Heart left ventricle (tissue), 16 donors: Measurements from ENCODE around the gene CALM1. TPM values are rescaled to one million over a fixed set of nuclear protein-coding genes. Genes with fewer than 3 reads are reported as not detected.

Experiments used
- ATAC-seq, 4 donors: fragments of 200-7000 bp; cut with Tn5 transposase; one replicate each; pipeline ENCODE4 v1.9.1; 2020 to 2022; ENCODE audit warnings: moderate library complexity in 4 of 4, mild to moderate bottlenecking in 3 of 4, moderate number of reproducible peaks in 1 of 4
- DNase-seq, 5 donors: peaks; one replicate each; pipeline ENCODE4 v3.0.0-alpha.2; 2020
- H3K27ac ChIP-seq, 12 donors: fragments of 200-600 bp; sonication (generic) in 4 of 12; one replicate each; pipeline versions ENCODE4 v1.5.0 to v1.8.0; 2016 to 2022; ENCODE audit warnings: mild to moderate bottlenecking in 2 of 12
- H3K27me3 ChIP-seq, 9 donors: fragments of 200-600 bp; sonication (generic) in 2 of 9; one replicate each; pipeline versions ENCODE4 v1.5.1 to v1.8.0; 2016 to 2022; ENCODE audit warnings: mild to moderate bottlenecking in 3 of 9
- H3K36me3 ChIP-seq, 9 donors: fragments of 200-600 bp; sonication (generic) in 2 of 9; one replicate each; pipeline versions ENCODE4 v1.5.0 to v1.8.0; 2018 to 2022; ENCODE audit warnings: mild to moderate bottlenecking in 2 of 9
- H3K4me1 ChIP-seq, 12 donors: fragments of 200-600 bp; sonication (generic) in 4 of 12; one replicate each; pipeline versions ENCODE4 v1.5.0 to v1.8.0; 2016 to 2022; ENCODE audit warnings: mild to moderate bottlenecking in 3 of 12
- H3K4me3 ChIP-seq, 12 donors: fragments of 200-600 bp; sonication (generic) in 4 of 12; one replicate each; pipeline versions ENCODE4 v1.5.0 to v1.8.0; 2017 to 2022; ENCODE audit warnings: mild to moderate bottlenecking in 9 of 12, moderate library complexity in 4 of 12
- H3K9me3 ChIP-seq, 12 donors: fragments of 200-600 bp; sonication (generic) in 4 of 12; one replicate each; pipeline versions ENCODE4 v1.5.0 to v1.8.0; 2016 to 2022; ENCODE audit warnings: mild to moderate bottlenecking in 1 of 12
- POLR2A ChIP-seq, 2 donors: fragments of 450-650 bp; IDR thresholded peaks; one replicate each; pipeline ENCODE4 v1.6.1; 2017; ENCODE audit warnings: antibody characterized with exemption in 2 of 2, mild to moderate bottlenecking in 2 of 2, moderate library complexity in 2 of 2
- WGBS, 4 donors: extraction: QIAGEN DNeasy Blood & Tissue Kit in 2 of 4; methylation state at CpG; one replicate each; pipeline versions ENCODE4 v1.1.5 to v1.1.7; 2013 to 2018; 5-methylcytosine and 5-hydroxymethylcytosine counted together
- intact Hi-C, 10 donors: fragments of 100-400 bp; cut with DNase I; formaldehyde crosslinking; loops; one replicate each; pipeline versions ENCODE4 v1.11.1 to v1.14.2; 2022
- polyA plus RNA-seq, 2 donors: library from polyadenylated mRNA; stranded (reverse); fragments of 200-250 nt; gene quantifications; one replicate each; pipeline ENCODE4 v1.2.3, GENCODE V29; 2013
- total RNA-seq, 9 donors: library from RNA; depleted of rRNA in 2 of 9; stranded (reverse); fragments of >200 nt in 2 of 9; fragmentation: NEBNext Ultra II Directional in 3 of 9; extraction: Animal tissue kit (Norgen Biotek cat#: 25700) in 3 of 9; gene quantifications; one replicate each; pipeline versions ENCODE4 v1.1.0 to v1.2.4, GENCODE V29; 2016 to 2023
- TF ChIP-seq, protein P1 (sequence below), 12 donors: fragments of 200-600 bp; sonication (generic) in 4 of 12; IDR thresholded peaks; one replicate each; pipeline versions ENCODE4 v1.5.0 to v1.8.0; 2018 to 2022; ENCODE audit warnings: antibody characterized with exemption in 12 of 12, mild to moderate bottlenecking in 5 of 12
- donor health status: ischemic (EF 13 %, LVEDD 7.1; RV severe dilation, severe dysfunction).
- donor health status: healthy with polysubstance abuse.
- donor health status: DM: no; HTN: yes; CAD: no.
- donor health status: DM: no; HTN: no; CAD: no.
- donor health status: ischemic (EF 25% LVEDD 6.9; RV normal size, moderate dysfunction).
- donor health status: ischemic (EF 25% LVEDD 5.7; RV mildly dilated, moderate dysfunction).
- donor health status: healthy.
- donor health status: DM: yes; HTN: yes; CAD: no.
- donor health status: ischemic (EF 35%, LVEDD 5.7; RV mildly dilated, moderate dysfunction).
- donor health status: nonischemic (EF 11% LVEDD 7.7; RV severe dilation, severe dysfunction).
- donor health status: DM: yes; HTN: yes; CAD: no.
- donor health status: PGD.
- donor health status: ischemic (EF 29% LVEDD 5.4; RV normal size, mild dysfunction).
- donor health status: nonischemic (EF 23%, LVEDD 6.1; RV moderate dilation, normal function).

Gene CALM1
- total and polyA plus RNA-seq, 11 donors: 307 to 784 (median 440) TPM

DNA sequence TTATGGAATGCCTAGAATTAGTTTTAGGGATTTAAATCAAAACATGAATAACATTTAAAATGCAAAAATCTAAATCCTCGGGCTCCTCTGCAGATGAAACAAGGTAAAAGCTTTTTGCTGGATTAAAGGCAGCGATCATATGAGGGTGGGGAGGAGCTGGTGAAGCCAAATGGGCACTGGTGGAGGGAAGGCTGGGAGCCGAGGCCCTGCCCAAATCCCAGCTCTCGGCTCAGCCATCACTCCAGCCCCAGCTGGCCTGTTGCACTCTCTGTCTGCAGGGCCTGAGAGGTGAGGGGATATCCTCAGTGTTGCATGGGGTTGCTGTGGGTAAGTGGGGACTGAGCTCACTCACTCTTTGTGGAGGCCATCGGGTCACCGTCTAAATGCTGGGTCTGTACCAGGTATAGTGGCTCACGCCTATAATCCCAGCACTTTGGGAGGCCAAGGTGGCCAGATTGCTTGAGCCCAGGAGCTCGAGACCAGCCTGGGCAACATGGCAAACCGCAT lies 28.6 kb downstream of the CALM1 start:
- peaks cover 0 to 37% (median 16%) of the 10 kb centered on the region in 12 donors for H3K4me1 ChIP-seq
- 93 to 97% (median 96%) methylated on average over 6 to 9 of the region's 9 CpGs for WGBS, 4 donors
- no peak for DNase-seq
- intact Hi-C loops: loop anchor here in 1 of 10 donors (10.0 kb wide), 1 partner anchor 69 kb away; no protein-coding TSS in a partner anchor
- H3K36me3 ChIP-seq: no peaks in the 10 kb centered on the region
- no peak for ATAC-seq
- TF ChIP-seq, protein P1, sequence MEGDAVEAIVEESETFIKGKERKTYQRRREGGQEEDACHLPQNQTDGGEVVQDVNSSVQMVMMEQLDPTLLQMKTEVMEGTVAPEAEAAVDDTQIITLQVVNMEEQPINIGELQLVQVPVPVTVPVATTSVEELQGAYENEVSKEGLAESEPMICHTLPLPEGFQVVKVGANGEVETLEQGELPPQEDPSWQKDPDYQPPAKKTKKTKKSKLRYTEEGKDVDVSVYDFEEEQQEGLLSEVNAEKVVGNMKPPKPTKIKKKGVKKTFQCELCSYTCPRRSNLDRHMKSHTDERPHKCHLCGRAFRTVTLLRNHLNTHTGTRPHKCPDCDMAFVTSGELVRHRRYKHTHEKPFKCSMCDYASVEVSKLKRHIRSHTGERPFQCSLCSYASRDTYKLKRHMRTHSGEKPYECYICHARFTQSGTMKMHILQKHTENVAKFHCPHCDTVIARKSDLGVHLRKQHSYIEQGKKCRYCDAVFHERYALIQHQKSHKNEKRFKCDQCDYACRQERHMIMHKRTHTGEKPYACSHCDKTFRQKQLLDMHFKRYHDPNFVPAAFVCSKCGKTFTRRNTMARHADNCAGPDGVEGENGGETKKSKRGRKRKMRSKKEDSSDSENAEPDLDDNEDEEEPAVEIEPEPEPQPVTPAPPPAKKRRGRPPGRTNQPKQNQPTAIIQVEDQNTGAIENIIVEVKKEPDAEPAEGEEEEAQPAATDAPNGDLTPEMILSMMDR (IDR thresholded peaks at IDR 0.05): no peak
- TF ChIP-seq POLR2A (IDR thresholded peaks at IDR 0.05): no peak
- H3K27ac ChIP-seq: peak overlapping the region in 1 of 12 donors; percentile 82
- no peak overlapping the region for H3K4me3 ChIP-seq
- peaks cover 0 to 5% (median 0%) of the 10 kb centered on the region in 12 donors for H3K9me3 ChIP-seq
- H3K27me3 ChIP-seq: no peaks in the 10 kb centered on the region

- TF ChIP-seq, protein P1 (IDR thresholded peaks at IDR 0.05): no peak
- TF ChIP-seq POLR2A (IDR thresholded peaks at IDR 0.05): no peak
- Histone ChIP-seq H3K4me1 (peaks cover 0 to 37% (median 16%) of the 10 kb centered on the region in 12 donors), H3K27me3 (no peaks in the 10 kb centered on the region), H3K4me3 (no peak overlapping the region), H3K9me3 (peaks cover 0 to 5% (median 0%) of the 10 kb centered on the region in 12 donors), H3K27ac (peak overlapping the region in 5 of 12 donors; percentile 33 to 86 (median 74)), H3K36me3 (no peaks in the 10 kb centered on the region)
- intact Hi-C loops: loop anchor here in 1 of 10 donors (10.0 kb wide), 1 partner anchor 69 kb away; no protein-coding TSS in a partner anchor
- ATAC-seq (no peak), DNase-seq (no peak)
- 80 to 86% (median 82%) methylated on average over 10 of the region's 10 CpGs for WGBS, 4 donors
Observed at GRCh38 chr14:90426031-90426540, 29.3 kb downstream of the CALM1 start.

GRCh38 chr14:90426663-90427062 lies 29.8 kb downstream of the CALM1 start:
- peaks cover 0 to 37% (median 16%) of the 10 kb centered on the region in 12 donors for H3K4me1 ChIP-seq
- no peaks in the 10 kb centered on the region for H3K36me3 ChIP-seq
- intact Hi-C loops: loop anchor here in 1 of 10 donors (10.0 kb wide), 1 partner anchor 68 kb away; no protein-coding TSS in a partner anchor
- H3K27ac ChIP-seq: peak overlapping the region in 8 of 12 donors; percentile 25 to 86 (median 64)
- 19 to 22% (median 21%) methylated on average over 10 of the region's 10 CpGs for WGBS, 4 donors
- no peaks in the 10 kb centered on the region for H3K27me3 ChIP-seq
- H3K4me3 ChIP-seq: no peak overlapping the region
- H3K9me3 ChIP-seq: peaks cover 0 to 5% (median 0%) of the 10 kb centered on the region in 12 donors
- ATAC-seq (peak; percentile 39 to 77 (median 58)), DNase-seq (peak; percentile 48 to 76 (median 61))
- TF ChIP-seq POLR2A (IDR thresholded peaks at IDR 0.05): no peak
- TF ChIP-seq, protein P1 (IDR thresholded peaks at IDR 0.05): no peak

- H3K4me1 ChIP-seq: peaks cover 0 to 37% (median 16%) of the 10 kb centered on the region in 12 donors
- intact Hi-C loops: loop anchor here in 1 of 10 donors (10.0 kb wide), 1 partner anchor 67 kb away; no protein-coding TSS in a partner anchor
- peak in 4 of 5 donors; percentile 38 to 48 (median 44) for DNase-seq
- TF ChIP-seq, protein P1 (IDR thresholded peaks at IDR 0.05): no peak
- no peak for TF ChIP-seq POLR2A (IDR thresholded peaks at IDR 0.05)
- 51 to 59% (median 55%) methylated on average over 10 to 12 of the region's 12 CpGs for WGBS, 4 donors
- no peaks in the 10 kb centered on the region for H3K27me3 ChIP-seq
- H3K36me3 ChIP-seq: no peaks in the 10 kb centered on the region
- peak in 3 of 4 donors; percentile 37 to 78 (median 41) for ATAC-seq
- peak overlapping the region in 9 of 12 donors; percentile 25 to 86 (median 63) for H3K27ac ChIP-seq
- H3K9me3 ChIP-seq: peaks cover 0 to 5% (median 0%) of the 10 kb centered on the region in 12 donors
- no peak overlapping the region for H3K4me3 ChIP-seq
Observed at GRCh38 chr14:90427848-90428426, 31.1 kb downstream of the CALM1 start.
